Measurements from ENCODE around the gene DUSP11. TPM values are rescaled to one million over a fixed set of nuclear protein-coding genes. Genes with fewer than 3 reads are reported as not detected.

The DUSP11 gene
- total and polyA plus RNA-seq, 2 of the 13 experiments (the other 11 are each of a cell fraction or from before 2014, with no cell fraction given) = 30.5 to 36.2 TPM

- TF ChIP-seq LCORL (IDR thresholded peaks at IDR 0.05) (no peak), LCORL (CRISPR knock-in tag; IDR thresholded peaks at IDR 0.05) (0 out of 2 replicates have a peak, but pooled peaks have one; percentile 48), MTF1 (CRISPR knock-in tag; IDR thresholded peaks at IDR 0.05) (no peak), ZNF547 (CRISPR knock-in tag; IDR thresholded peaks at IDR 0.05) (peak; percentile 85; the same call in 1 of the 2 replicates), ELK4 (CRISPR knock-in tag; IDR thresholded peaks at IDR 0.05; ENCODE audit: borderline replicate concordance) (no peak), BORCS8-MEF2B (CRISPR knock-in tag; IDR thresholded peaks at IDR 0.05) (peak; percentile 86), NCOA5 (CRISPR knock-in tag; IDR thresholded peaks at IDR 0.05) (no peak), EP300 (IDR thresholded peaks at IDR 0.05; ENCODE audit: low read depth in 2 of 2, low read length in 2 of 2) (peak; percentile 21 to 38; a peak in 1 of 4 replicates), EP300 (CRISPR knock-in tag; IDR thresholded peaks at IDR 0.05; ENCODE audit: borderline replicate concordance) (no peak), ZNF350 (CRISPR knock-in tag; IDR thresholded peaks at IDR 0.05; ENCODE audit: borderline replicate concordance, low read depth) (peak; percentile 95), ZFP41 (CRISPR knock-in tag; IDR thresholded peaks at IDR 0.05; ENCODE audit: borderline replicate concordance) (0 out of 2 replicates have a peak, but pooled peaks have one; percentile 29), ZNF121 (CRISPR knock-in tag; IDR thresholded peaks at IDR 0.05) (peak; percentile 46; the same call in 1 of the 2 replicates), CCDC6 (CRISPR knock-in tag; IDR thresholded peaks at IDR 0.05) (no peak; the same call in 1 of the 2 replicates), HNRNPLL (IDR thresholded peaks at IDR 0.05; ENCODE audit: low read depth, low read length, poor library complexity, severe bottlenecking) (peak; percentile 75), DPF2 (CRISPR knock-in tag; IDR thresholded peaks at IDR 0.05; ENCODE audit: borderline replicate concordance, low read depth) (0 out of 2 replicates have a peak, but pooled peaks have one; percentile 22), ZNF432 (CRISPR knock-in tag; IDR thresholded peaks at IDR 0.05; ENCODE audit: borderline replicate concordance) (no peak), GATAD1 (CRISPR knock-in tag; IDR thresholded peaks at IDR 0.05) (peak; percentile 88), MYC (CRISPR knock-in tag; IDR thresholded peaks at IDR 0.05; ENCODE audit: borderline replicate concordance) (peak; percentile 91), MXD1 (CRISPR knock-in tag; IDR thresholded peaks at IDR 0.05) (peak; percentile 25; the same call in 1 of the 2 replicates), MLLT10 (CRISPR knock-in tag; IDR thresholded peaks at IDR 0.05) (no peak), ZNF577 (CRISPR knock-in tag; IDR thresholded peaks at IDR 0.05; ENCODE audit: borderline replicate concordance, low read depth) (no peak), TSC22D2 (CRISPR knock-in tag; IDR thresholded peaks at IDR 0.05; ENCODE audit: borderline replicate concordance) (no peak), ZNF446 (CRISPR knock-in tag; IDR thresholded peaks at IDR 0.05) (0 out of 2 replicates have a peak, but pooled peaks have one; percentile 17)
- TF ChIP-seq, protein P1, sequence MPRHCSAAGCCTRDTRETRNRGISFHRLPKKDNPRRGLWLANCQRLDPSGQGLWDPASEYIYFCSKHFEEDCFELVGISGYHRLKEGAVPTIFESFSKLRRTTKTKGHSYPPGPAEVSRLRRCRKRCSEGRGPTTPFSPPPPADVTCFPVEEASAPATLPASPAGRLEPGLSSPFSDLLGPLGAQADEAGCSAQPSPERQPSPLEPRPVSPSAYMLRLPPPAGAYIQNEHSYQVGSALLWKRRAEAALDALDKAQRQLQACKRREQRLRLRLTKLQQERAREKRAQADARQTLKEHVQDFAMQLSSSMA (CRISPR knock-in tag; IDR thresholded peaks at IDR 0.05) = 0 out of 2 replicates have a peak, but pooled peaks have one; percentile 46
- TF ChIP-seq, protein P2, sequence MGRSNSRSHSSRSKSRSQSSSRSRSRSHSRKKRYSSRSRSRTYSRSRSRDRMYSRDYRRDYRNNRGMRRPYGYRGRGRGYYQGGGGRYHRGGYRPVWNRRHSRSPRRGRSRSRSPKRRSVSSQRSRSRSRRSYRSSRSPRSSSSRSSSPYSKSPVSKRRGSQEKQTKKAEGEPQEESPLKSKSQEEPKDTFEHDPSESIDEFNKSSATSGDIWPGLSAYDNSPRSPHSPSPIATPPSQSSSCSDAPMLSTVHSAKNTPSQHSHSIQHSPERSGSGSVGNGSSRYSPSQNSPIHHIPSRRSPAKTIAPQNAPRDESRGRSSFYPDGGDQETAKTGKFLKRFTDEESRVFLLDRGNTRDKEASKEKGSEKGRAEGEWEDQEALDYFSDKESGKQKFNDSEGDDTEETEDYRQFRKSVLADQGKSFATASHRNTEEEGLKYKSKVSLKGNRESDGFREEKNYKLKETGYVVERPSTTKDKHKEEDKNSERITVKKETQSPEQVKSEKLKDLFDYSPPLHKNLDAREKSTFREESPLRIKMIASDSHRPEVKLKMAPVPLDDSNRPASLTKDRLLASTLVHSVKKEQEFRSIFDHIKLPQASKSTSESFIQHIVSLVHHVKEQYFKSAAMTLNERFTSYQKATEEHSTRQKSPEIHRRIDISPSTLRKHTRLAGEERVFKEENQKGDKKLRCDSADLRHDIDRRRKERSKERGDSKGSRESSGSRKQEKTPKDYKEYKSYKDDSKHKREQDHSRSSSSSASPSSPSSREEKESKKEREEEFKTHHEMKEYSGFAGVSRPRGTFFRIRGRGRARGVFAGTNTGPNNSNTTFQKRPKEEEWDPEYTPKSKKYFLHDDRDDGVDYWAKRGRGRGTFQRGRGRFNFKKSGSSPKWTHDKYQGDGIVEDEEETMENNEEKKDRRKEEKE (IDR thresholded peaks at IDR 0.05) = no peak
Measured at GRCh38 chr2:73779467-73780236, at the start of gene DUSP11 (continued).
